HG02852 (cell line): ENCODE data around the gene ALPL.

Experiments
- ATAC-seq: cut with Tn5 transposase; IDR thresholded peaks from one replicate; pipeline ENCODE4 v1.9.1; 2021; ENCODE audit warnings: mild to moderate bottlenecking, moderate library complexity; ENCODE audit not compliant: unreplicated experiment

The ALPL gene

GRCh38 chr1:21526441-21526840 is 17.2 kb downstream of the ALPL start:
- ATAC-seq = no peak

- ATAC-seq = no peak
These were observed 21.3 kb downstream of the ALPL start for GRCh38 chr1:21530368-21531016.

GRCh38 chr1:21531241-21531640 is 22.0 kb downstream of the ALPL start:
- no peak for ATAC-seq

- ATAC-seq = no peak
These were observed 23.3 kb downstream of the ALPL start for GRCh38 chr1:21532496-21532895.

- no peak for ATAC-seq
These were observed 23.8 kb downstream of the ALPL start for GRCh38 chr1:21532992-21533534.

- ATAC-seq = no peak
These were observed 24.9 kb downstream of the ALPL start for GRCh38 chr1:21534146-21534545.

- ATAC-seq = no peak
These were observed 25.6 kb downstream of the ALPL start for GRCh38 chr1:21534674-21535378.

GRCh38 chr1:21536218-21536617 is 27.0 kb downstream of the ALPL start:
- ATAC-seq = no peak

- ATAC-seq = no peak
These were observed 28.3 kb downstream of the ALPL start for GRCh38 chr1:21537511-21537931.

GRCh38 chr1:21537932-21538630 is 28.9 kb downstream of the ALPL start:
- ATAC-seq = no peak

GRCh38 chr1:21539933-21540332 is 30.7 kb downstream of the ALPL start:
- no peak for ATAC-seq

- ATAC-seq = no peak
These were observed 32.1 kb downstream of the ALPL start for GRCh38 chr1:21541329-21541728.

GRCh38 chr1:21541835-21542234 is 32.6 kb downstream of the ALPL start:
- no peak for ATAC-seq

GRCh38 chr1:21543598-21543997 is 34.4 kb downstream of the ALPL start:
- ATAC-seq = no peak

GRCh38 chr1:21544095-21544494 is 34.9 kb downstream of the ALPL start:
- ATAC-seq = no peak

GRCh38 chr1:21546122-21546825 is 37.1 kb downstream of the ALPL start:
- no peak for ATAC-seq

- ATAC-seq = no peak
These were observed 38.7 kb downstream of the ALPL start for GRCh38 chr1:21547876-21548275.

- no peak for ATAC-seq
These were observed 40.9 kb downstream of the ALPL start for GRCh38 chr1:21550097-21550496.

- no peak for ATAC-seq
These were observed 41.7 kb downstream of the ALPL start for GRCh38 chr1:21550866-21551475.

GRCh38 chr1:21552715-21553114 is 43.5 kb downstream of the ALPL start:
- no peak for ATAC-seq
